ENCODE measurements around the gene STAT5A.
"Not testable (repeated sequence)": the region's sequence is repeated elsewhere in the genome, so short reads cannot be mapped to it uniquely, and the experiment has no call there.

The STAT5A gene

GRCh38 chr17:42338427-42338985 is 50.2 kb downstream of the STAT5A start:
- Mint-ChIP-seq H3K36me3 (peaks cover 64% of the 10 kb centered on the region), H3K27me3 (no peaks in the 10 kb centered on the region), H3K9me3 (no peaks in the 10 kb centered on the region), H3K4me3 (no peak overlapping the region), H3K4me1 (peaks cover 49% of the 10 kb centered on the region), H3K27ac (peak overlapping the region; percentile 72)
- ATAC-seq: no peak

- H3K36me3 Mint-ChIP-seq: peaks cover 65% of the 10 kb centered on the region
- peak overlapping the region; percentile 72 for H3K27ac Mint-ChIP-seq
- no peaks in the 10 kb centered on the region for H3K9me3 Mint-ChIP-seq
- H3K27me3 Mint-ChIP-seq: no peaks in the 10 kb centered on the region
- no peak for ATAC-seq
- H3K4me1 Mint-ChIP-seq: peaks cover 45% of the 10 kb centered on the region
- H3K4me3 Mint-ChIP-seq: no peak overlapping the region
Observed at GRCh38 chr17:42339221-42339620, 50.9 kb downstream of the STAT5A start.

- peak; percentile 74 for ATAC-seq
- Mint-ChIP-seq H3K4me1 (peaks cover 45% of the 10 kb centered on the region), H3K27ac (peak overlapping the region; percentile 83), H3K36me3 (peaks cover 74% of the 10 kb centered on the region), H3K9me3 (no peaks in the 10 kb centered on the region), H3K27me3 (no peaks in the 10 kb centered on the region), H3K4me3 (peak overlapping the region; percentile 38)
Observed at GRCh38 chr17:42340691-42341127, 52.4 kb downstream of the STAT5A start.

DNA sequence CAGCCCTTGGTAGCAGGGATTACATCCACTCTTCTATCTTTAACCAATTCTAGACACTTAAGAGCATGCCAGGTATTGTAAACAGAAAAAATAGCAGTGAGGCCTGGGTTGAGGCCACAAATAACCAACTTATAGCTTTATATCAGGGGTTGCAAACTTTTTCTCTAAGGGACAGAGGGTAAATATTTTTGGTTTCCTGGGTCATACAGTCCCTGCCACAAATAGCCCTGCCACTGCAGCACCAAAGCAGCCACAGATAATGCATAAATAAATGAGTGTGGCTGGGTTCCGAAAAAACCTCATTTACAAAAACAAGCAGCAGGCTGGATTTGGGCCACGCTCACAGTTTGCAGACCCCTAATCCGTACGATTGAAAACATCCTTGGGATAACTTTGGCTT is 53.3 kb downstream of the STAT5A start:
- Mint-ChIP-seq H3K4me3 (peak overlapping the region; percentile 38), H3K4me1 (peaks cover 45% of the 10 kb centered on the region), H3K27ac (peak overlapping the region; percentile 83), H3K27me3 (no peaks in the 10 kb centered on the region), H3K9me3 (no peaks in the 10 kb centered on the region), H3K36me3 (peaks cover 76% of the 10 kb centered on the region)
- ATAC-seq: no peak

DNA sequence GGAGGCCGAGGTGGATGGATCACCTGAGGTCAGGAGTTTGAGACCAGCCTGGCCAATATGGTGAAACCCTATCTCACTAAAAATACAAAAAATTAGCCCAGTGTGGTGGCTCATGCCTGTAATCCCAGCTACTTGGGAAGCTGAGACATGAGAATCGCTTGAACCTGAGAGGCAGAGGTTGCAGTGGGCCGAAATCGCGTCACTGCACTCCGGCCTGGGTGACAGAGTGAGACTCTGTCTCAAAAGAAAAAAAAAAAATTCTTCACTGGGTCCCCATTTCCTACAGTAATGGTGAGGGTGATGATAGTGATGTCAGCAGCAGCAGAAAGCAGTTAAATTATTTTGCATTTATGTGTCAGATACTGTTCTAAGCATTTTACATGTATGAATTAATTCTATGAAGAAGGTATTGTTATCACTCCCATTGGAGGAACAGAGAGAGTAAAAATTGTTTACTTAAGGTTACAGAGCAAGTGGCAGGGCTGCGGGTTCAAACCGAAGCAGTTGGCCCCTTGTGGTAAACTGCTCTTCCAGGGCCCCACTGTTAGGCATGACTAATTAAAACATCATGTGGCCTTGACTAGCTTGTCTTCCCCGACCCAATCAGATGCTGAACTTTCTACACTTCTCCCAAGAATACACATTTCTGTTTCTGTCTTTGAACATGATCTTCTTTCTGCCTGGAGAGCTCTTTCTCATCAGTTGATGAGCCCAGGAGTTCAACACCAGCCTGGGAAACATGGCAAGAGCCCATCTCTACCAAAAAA is 54.1 kb downstream of the STAT5A start:
- Mint-ChIP-seq H3K4me1 (peaks cover 42% of the 10 kb centered on the region), H3K27ac (peak overlapping the region; percentile 85), H3K27me3 (no peaks in the 10 kb centered on the region), H3K4me3 (no peak overlapping the region), H3K36me3 (peaks cover 76% of the 10 kb centered on the region), H3K9me3 (no peaks in the 10 kb centered on the region)
- ATAC-seq: peak; percentile 50

- no peak overlapping the region for H3K4me3 Mint-ChIP-seq
- H3K27ac Mint-ChIP-seq: no peak overlapping the region
- no peak for ATAC-seq
- H3K4me1 Mint-ChIP-seq: peaks cover 39% of the 10 kb centered on the region
- H3K27me3 Mint-ChIP-seq: no peaks in the 10 kb centered on the region
- H3K9me3 Mint-ChIP-seq: no peaks in the 10 kb centered on the region
- peaks cover 65% of the 10 kb centered on the region for H3K36me3 Mint-ChIP-seq
Observed at GRCh38 chr17:42345396-42346073, 57.2 kb downstream of the STAT5A start.

GRCh38 chr17:42346481-42346880 is 58.2 kb downstream of the STAT5A start:
- Mint-ChIP-seq H3K27me3 (no peaks in the 10 kb centered on the region), H3K4me3 (no peak overlapping the region), H3K9me3 (no peaks in the 10 kb centered on the region), H3K27ac (no peak overlapping the region), H3K4me1 (peaks cover 29% of the 10 kb centered on the region), H3K36me3 (peaks cover 55% of the 10 kb centered on the region)
- no peak for ATAC-seq

DNA sequence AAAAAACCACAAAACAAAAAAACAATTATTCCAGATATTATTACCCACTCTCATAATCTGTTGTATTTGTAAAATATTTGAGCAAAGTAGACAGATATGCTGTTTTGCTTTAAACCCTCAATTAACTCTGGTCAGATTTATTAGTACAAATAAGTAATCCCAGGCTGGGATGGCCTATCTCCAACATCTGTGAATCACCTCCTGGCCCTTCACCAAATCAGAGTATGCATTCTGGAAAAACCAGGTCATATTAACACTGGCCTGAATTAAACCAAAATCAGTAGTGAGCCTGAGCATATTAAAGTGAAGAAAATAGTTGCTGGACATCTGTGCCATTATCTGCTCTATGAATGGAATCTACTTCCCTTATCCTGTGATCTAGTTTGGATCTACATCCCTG is 58.9 kb downstream of the STAT5A start:
- no peak overlapping the region for H3K4me3 Mint-ChIP-seq
- H3K9me3 Mint-ChIP-seq: no peaks in the 10 kb centered on the region
- H3K4me1 Mint-ChIP-seq: peaks cover 25% of the 10 kb centered on the region
- no peaks in the 10 kb centered on the region for H3K27me3 Mint-ChIP-seq
- H3K27ac Mint-ChIP-seq: no peak overlapping the region
- H3K36me3 Mint-ChIP-seq: peaks cover 54% of the 10 kb centered on the region
- no peak for ATAC-seq

- no peak overlapping the region for H3K27ac Mint-ChIP-seq
- ATAC-seq: no peak
- peaks cover 50% of the 10 kb centered on the region for H3K36me3 Mint-ChIP-seq
- no peak overlapping the region for H3K4me3 Mint-ChIP-seq
- peaks cover 21% of the 10 kb centered on the region for H3K4me1 Mint-ChIP-seq
- H3K9me3 Mint-ChIP-seq: no peaks in the 10 kb centered on the region
- no peaks in the 10 kb centered on the region for H3K27me3 Mint-ChIP-seq
Observed at GRCh38 chr17:42347606-42348005, 59.3 kb downstream of the STAT5A start.

- Mint-ChIP-seq H3K27me3 (no peaks in the 10 kb centered on the region), H3K27ac (no peak overlapping the region), H3K4me1 (peaks cover 19% of the 10 kb centered on the region), H3K4me3 (no peak overlapping the region), H3K36me3 (peaks cover 46% of the 10 kb centered on the region), H3K9me3 (no peaks in the 10 kb centered on the region)
- no peak for ATAC-seq
Observed at GRCh38 chr17:42348104-42348503, 59.8 kb downstream of the STAT5A start.

DNA sequence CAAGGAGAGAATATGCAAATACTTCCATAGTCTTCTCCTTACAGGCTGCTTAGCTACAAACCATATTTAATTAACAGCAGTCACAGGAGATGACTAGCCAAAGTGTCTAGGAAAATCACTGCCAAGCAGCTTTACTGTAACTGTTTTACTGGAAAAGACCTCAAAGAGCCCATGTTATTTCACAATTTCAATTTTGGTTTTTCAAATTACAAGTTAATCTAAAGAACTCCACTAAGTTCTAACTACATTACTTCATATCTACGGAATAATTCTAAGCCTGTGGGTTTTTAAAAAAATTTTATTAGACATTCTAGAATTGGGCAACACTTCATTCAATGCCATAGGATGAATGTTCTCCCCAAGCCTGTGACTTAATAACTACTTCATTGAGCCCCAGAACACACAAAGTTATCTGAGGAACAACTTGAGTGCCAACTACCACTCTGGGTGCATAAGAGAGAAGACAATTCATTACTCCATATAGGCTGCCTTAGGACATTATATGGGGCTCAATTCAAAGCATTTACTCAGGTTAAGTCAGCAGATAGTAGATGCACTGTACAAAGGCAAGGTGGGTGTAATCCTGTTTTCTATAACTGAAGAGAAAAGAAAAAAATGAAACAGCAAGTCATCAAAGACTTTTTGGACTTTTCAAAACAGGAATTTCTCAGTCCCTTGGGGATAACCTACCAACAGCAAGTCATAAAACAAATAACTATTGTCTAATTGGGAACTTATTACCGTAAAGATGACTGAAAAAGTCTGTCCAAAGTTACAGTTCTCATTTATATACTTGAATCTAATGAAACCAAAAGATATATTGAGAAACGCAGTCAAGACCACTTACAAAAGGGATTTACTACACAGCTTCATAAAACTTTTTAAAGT is 66.9 kb downstream of the STAT5A start:
- no peaks in the 10 kb centered on the region for H3K9me3 Mint-ChIP-seq
- peaks cover 7% of the 10 kb centered on the region for H3K36me3 Mint-ChIP-seq
- peaks cover 35% of the 10 kb centered on the region for H3K4me1 Mint-ChIP-seq
- no peaks in the 10 kb centered on the region for H3K27me3 Mint-ChIP-seq
- peak overlapping the region; percentile 42 for H3K27ac Mint-ChIP-seq
- peak overlapping the region; percentile 16 for H3K4me3 Mint-ChIP-seq
- ATAC-seq: no peak

- H3K4me1 Mint-ChIP-seq: peaks cover 59% of the 10 kb centered on the region
- H3K27ac Mint-ChIP-seq: no peak overlapping the region
- H3K4me3 Mint-ChIP-seq: no peak overlapping the region
Observed at GRCh38 chr17:42358434-42358833, 70.1 kb downstream of the STAT5A start.

GRCh38 chr17:42359133-42359532 is 70.8 kb downstream of the STAT5A start:
- Mint-ChIP-seq H3K36me3 (peaks cover 13% of the 10 kb centered on the region), H3K4me1 (peaks cover 62% of the 10 kb centered on the region), H3K27ac (peak overlapping the region; percentile 30), H3K9me3 (no peaks in the 10 kb centered on the region), H3K4me3 (no peak overlapping the region), H3K27me3 (no peaks in the 10 kb centered on the region)
- ATAC-seq: no peak

More at GRCh38 chr17:42358434-42358833, 70.1 kb downstream of the STAT5A start:
- Mint-ChIP-seq H3K36me3 (peaks cover 7% of the 10 kb centered on the region), H3K27me3 (no peaks in the 10 kb centered on the region), H3K9me3 (no peaks in the 10 kb centered on the region)
- no peak for ATAC-seq

DNA sequence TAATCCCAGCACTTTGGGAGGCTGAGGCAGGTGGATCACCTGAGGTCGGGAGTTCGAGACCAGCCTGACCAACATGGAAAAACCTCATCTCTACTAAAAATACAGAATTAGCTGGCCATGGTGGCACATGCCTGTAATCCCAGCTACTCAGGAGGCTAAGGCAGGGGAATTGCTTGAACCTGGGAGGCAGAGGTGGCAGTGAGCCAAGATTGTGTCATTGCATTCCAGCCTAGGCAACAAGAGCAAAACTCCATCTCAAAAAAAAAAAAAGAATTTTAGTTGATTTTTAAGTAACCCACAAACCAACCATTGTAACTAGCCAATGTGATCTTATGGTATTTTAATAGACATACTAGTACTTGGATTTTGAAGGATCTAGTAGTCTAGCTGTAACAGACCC is 72.1 kb downstream of the STAT5A start:
- H3K36me3 Mint-ChIP-seq: peaks cover 24% of the 10 kb centered on the region
- peaks cover 67% of the 10 kb centered on the region for H3K4me1 Mint-ChIP-seq
- not testable (repeated sequence) for H3K9me3 Mint-ChIP-seq, H3K4me3 Mint-ChIP-seq, H3K27me3 Mint-ChIP-seq, ATAC-seq, H3K27ac Mint-ChIP-seq

Data from stimulated activated memory B cell treated with anti-CD40 and anti-IgM and Interleukin-4, amounts not matched to agents 10 μg/mL and 1 μg/mL and 100 μg/mL, for 72 hours (primary cell).